ENCODE results near the gene GLIPR1L1.

Gene GLIPR1L1

GRCh38 chr12:75354011-75354410 is 19.5 kb downstream of the GLIPR1L1 start:
- DNase-seq: no peak

GRCh38 chr12:75360920-75361319 is 26.4 kb downstream of the GLIPR1L1 start:
- DNase-seq: no peak

- no peak for DNase-seq
These were observed 26.9 kb downstream of the GLIPR1L1 start for GRCh38 chr12:75361408-75361807.

DNA sequence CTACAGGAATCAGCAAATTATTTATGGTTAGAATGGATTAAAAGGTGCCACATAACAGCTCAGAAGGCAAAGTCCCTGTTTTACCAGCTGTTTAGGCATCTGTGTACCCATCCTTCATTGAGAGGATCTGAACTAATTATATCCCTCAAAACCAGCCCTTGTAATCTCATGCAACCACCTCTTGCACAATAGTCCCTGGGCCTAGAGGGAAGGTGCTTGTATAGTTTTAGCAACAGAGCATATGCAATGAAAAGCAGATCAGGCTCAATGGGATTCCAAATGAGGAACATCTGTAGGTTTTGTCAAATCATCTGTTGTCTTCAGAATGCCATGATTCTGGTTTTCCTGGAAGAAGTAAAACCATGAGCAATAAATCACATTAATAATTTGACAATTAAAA is 30.4 kb downstream of the GLIPR1L1 start:
- DNase-seq: no peak

GRCh38 chr12:75366629-75367028 is 32.2 kb downstream of the GLIPR1L1 start:
- no peak for DNase-seq

GRCh38 chr12:75374971-75375370 is 40.5 kb downstream of the GLIPR1L1 start:
- DNase-seq: no peak

GRCh38 chr12:75378354-75378753 is 43.9 kb downstream of the GLIPR1L1 start:
- DNase-seq: no peak

- peak in 1 of 14 donors; percentile 50 for DNase-seq
These were observed 54.6 kb downstream of the GLIPR1L1 start for GRCh38 chr12:75389061-75389460.

DNA sequence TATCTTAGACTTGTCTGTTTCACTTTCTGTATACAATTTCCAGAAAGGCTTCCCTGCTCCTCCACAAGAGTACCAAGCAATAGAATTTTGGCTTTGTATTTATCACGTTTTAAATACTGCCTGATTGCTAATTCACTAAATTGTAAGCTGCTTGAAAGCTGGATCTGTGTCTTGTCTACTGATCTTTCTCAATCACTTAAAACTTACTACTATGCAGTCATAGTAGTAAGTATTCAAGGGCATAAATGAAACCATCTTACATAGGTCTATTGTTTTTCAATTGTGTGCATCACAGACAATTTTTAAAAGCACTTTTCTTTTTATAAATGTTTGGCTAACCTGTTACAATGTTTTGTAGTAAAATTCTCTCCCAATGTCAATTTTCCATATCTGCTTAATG is 55.2 kb downstream of the GLIPR1L1 start:
- DNase-seq: peak in 1 of 14 donors; percentile 50

GRCh38 chr12:75390156-75390898 is 55.9 kb downstream of the GLIPR1L1 start:
- DNase-seq: peak in 2 of 14 donors; percentile 49 to 62

DNA sequence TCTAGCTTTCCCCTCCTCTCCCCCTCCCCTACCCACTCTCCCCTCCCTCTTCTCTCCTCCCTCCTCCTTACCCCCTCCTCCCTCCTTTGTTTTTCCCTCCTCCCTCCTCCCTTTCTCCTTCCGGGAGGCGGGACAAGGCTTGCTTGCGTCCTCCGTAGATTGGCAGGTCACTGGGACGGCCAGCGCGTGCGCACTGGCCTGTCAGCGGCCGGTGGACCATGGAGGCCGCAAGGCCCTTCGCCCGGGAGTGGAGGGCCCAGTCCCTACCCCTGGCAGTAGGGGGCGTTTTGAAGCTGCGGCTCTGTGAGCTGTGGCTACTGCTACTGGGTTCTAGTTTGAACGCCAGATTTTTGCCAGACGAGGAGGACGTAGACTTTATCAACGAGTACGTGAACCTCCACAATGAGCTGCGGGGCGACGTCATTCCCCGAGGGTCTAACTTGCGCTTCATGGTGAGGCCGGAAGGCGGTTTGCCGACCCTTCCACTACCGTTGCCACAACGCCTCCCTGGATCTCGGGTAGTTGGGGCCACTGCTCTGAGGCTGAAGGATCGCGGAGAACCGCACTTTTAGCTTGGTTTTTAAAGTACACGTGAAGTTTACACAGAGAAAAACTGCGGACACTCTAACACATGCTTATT is 56.5 kb downstream of the GLIPR1L1 start, which contains the start of gene GLIPR1L2:
Gene GLIPR1L2 (plus strand): TSS at position 191 of the 640 bp plus-strand sequence. CDS start 28 bp downstream, at position 219.
- peak; percentile 65 to 99 (median 94) for DNase-seq

- DNase-seq: no peak
These were observed 69.8 kb downstream of the GLIPR1L1 start for GRCh38 chr12:75404231-75404630.

DNA sequence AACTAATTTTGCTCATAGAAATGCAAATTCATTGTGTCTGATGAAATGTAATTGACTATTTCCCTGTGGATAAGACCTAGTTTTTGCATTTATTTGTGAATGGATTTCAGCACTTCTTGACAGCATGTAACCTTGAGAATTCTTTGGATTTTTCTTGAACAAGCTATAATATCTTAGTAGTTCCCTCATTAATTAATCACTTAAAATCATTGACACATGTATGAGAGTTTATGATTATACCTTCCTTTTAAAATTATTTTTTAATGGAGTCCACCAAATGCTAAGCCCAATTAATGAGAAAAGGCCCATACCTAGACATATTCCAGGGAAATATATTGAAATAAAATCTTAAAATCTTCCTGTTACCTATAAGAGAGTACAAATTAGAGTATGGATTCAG is 73.2 kb downstream of the GLIPR1L1 start:
- no peak for DNase-seq

DNA sequence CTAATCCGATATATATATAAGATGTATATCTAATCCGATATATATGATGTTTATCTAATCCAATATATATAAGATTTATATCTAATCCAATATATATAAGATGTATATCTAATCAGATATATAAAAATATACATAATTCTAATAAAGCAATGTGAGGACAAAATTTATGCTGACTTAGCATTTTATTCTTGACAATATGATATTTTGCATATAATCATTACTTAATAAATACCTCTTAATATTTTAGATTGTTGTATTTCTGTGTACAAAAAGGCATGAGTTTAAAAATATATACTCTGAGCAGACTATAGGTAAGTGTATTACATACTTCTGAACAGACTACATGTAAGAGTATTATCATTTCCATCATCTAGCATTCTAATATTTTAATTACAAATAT is 75.4 kb downstream of the GLIPR1L1 start:
- no peak for DNase-seq

- DNase-seq: no peak
These were observed 80.2 kb downstream of the GLIPR1L1 start for GRCh38 chr12:75414671-75415070.

DNA sequence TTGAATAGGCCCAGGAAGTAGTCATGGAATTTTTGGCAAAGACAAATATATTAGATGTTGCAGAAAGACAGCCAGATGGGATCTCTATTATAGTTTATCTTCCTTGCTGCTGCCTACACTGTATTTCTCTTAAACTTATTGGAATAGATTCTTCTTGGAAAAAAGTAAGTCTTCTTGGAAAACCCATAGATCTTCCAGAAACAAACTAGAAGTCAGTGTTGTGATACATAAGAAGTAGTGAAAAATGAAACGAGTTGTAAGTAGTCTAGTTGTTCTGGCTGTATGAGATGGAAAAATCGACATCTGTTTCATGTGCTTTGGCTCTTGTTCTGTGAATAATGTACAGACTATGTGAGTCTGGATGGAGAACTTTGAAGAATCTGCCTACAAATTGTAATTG is 85.4 kb downstream of the GLIPR1L1 start:
- DNase-seq: no peak

All from C1 segment of cervical spinal cord (tissue), 14 donors.